Kidney tubule cell (primary cell): ENCODE data around the gene STX18.
"Not testable (repeated sequence)": the region's sequence is repeated elsewhere in the genome, so short reads cannot be mapped to it uniquely, and the experiment has no call there.

Source experiments
- DNase-seq: peaks from one replicate; pipeline ENCODE4 v3.0.0-alpha.2; 2018; ENCODE audit warnings: low spot score

Gene STX18

DNA sequence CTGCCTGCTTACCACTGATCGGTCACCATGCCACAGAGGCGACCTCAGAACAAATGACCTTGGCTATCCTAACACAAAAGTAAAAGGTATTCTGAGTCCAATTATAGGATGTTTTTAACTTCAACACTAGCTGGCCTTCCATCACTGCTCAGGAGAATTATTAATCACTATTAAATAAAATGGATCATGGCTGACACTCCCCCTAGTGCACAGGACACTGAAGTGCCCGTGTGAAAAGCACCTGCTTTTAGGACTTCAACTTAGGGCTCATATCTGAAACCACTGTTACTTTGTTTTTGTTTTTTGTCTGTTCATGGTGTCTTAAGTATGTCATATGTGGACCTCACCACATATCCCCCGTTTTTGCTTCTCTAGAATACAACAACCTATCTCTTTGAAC, 33.9 kb downstream of the STX18 start:
- peak; percentile 43 for DNase-seq

DNA sequence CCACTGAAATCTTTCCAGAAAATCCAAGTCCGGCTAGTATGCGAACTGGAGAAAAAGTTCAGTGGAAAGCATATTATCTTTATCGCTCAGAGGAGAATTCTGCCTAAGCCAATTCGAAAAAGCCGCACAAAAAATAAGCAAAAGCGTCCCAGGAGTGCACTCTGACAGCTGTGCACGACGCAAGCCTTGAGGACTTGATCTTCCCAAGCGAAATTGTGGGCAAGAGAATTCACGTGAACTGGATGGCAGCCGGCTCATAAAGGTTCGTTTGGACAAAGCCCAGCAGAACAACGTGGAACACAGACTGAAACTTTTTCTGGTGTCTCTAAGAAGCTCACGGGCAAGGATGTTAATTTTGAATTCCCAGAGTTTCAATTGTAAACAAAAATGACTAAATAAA, 34.4 kb downstream of the STX18 start:
- DNase-seq, result no peak

DNA sequence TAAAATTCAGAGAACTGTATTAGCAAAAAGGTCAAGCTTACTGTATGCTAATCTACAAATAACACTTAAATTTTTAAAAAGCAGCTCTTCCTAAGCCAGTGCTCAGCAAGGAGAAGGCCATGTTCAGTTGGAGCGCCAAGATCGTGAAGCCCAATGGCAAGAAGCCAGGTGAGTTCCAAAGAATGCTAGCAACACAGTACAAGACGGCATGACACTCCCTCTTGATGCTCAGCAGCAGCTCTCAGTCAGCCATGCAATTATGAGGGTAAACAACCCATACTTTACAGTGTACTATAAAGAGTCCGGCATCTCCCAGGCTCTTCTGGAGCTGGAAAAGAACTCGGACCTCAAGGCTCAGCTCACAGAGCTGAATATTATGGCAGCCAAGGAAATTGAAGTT, 34.9 kb downstream of the STX18 start:
- no peak for DNase-seq

DNA sequence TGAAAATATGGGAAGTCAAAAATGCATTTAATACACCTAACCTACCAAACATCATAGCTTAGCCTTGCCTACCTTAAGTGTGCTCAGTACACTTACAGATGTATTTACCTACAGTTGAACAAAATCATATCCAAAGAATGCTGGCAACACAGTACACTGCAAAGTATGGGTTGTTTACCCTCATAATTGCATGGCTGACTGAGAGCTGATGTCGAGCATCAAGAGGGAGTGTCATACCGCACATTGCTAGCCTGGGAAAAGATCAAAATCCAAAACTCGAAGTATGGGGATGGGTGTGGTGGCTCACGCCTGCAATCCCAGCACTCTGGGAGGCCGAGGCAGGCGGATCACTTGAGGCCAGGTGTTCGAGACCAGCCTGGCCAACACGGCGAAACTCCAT, 36.6 kb downstream of the STX18 start:
- not testable (repeated sequence) for DNase-seq

DNA sequence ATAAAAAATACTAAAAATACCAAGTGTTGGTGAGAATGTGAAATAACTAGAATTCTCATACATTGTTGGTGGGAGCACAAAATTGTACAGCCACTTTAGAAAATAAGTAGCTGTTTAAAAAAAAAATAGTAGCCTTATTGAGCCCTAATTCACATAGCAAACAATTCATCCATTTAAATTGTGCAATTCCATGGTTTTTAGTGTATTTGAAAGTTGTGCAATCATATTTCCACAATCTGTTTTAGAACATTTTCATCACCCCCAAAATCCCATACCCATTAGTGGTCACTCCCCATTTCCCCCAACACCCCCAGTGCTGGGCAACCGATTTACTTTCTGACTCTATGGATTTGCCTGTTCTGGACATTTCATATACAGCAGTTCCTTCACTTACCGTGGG, 37.1 kb downstream of the STX18 start:
- DNase-seq, result no peak

DNA sequence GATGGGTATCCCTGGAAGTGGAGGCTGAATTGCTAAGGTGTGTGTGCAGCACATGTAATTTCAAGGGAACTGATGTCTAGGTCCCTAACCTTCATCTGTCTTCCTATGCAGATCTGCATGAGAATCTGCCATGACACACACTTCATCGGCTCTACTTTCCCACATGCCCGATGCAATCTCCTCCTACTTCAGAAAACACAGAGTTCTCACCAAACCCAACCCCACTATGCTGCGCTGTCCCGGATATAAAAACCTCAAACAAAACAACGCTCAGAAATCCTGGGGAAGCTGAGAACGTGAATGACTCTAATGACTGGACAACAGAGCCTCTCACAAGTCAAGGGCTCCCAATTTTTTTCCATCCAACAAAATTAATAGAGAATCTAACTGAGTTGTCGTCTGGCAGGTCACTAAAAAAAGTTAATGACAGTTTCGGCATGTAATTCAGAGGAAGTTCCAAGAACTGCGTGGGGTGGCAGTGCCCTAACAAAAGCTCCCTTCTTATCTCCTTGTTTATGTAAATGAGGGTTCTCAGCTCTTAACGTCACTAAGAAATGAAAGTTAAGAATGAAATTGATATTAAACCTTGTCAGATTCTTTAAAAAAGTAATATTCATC, 39.0 kb downstream of the STX18 start:
- no peak for DNase-seq

DNA sequence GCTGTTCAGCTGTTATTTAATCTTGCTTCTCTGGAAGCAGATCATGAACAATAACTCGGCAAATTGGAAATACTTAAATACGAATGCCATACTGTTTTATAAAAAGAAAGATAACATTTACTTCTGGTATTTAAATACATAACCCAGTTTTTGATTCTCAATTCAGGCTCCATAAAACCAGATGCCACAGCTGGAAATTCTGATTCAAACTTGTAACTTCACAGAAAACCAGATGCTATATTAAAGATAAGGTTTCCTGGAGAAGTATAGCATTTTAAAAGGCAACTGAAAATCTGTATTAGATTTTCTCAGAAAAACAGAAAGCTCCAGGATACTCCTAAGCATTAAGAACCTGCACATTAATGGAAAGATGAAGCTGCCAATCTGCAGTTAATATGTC, 40.2 kb downstream of the STX18 start:
- DNase-seq, result no peak

DNA sequence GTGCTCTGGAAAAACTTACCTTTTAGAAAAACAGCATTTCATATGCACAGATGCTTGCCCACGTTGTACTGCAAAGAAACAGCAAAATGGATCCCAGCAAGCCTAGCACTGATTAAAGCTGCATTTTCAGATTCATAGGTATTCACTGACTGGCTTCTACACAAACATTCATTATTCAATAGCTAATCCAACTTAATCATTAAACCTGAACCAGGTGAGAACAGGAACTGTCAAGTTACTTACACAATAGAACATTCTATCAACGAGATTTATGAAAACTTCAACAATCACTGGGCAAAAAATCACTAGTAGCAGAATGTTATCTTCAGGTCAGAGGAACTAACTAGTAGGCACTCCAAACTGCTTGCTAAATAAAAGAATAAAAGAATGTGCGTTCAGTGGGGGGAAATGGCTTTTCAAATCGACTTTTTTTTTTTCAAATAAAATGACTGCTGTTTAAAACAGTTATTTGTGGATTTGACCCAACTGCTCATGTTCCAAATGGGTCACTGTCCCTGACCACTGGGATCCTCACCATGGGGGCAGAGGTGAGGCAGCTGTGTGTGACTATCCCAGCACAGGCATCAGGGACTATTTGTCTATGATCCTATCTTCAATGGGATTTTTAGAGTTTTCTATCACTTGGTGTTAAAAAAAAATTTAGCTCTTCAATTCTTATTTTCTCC, 42.3 kb downstream of the STX18 start:
- DNase-seq, result peak; percentile 62

DNA sequence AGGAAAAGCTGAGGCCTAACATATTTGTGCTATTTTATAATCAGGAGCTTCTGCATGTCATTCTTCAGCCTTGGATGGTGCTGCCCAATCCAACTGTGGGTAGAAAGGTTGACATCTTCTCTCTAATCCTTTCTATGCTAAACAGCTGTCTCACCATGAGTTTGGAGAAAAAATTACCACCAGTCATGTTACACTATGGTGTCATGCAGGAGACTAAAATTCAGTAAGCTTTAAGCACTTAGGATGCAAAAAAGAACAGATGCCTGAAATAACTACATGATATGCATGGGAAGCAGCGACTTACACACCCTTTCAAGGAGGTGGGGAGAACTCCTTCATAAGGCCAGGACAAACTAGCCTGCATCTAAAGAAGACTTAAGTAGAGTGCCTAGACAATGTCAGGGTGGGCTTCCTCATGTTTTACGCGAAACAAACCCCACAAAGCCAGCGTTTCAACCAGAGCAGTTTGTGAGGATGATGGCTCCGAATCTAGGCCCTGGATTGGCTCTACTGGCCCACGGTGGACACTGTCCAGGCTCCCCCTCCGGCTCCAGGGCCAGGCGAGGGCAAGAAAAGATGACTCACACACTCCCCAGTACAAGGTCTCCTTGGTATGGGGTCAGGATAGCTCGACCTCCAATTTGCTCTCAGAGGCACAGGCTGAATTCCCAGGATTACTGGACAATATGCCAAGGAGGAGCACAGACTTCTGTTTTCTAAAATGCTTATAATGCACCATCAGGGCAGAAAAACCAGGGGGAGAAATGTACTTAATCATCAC, 45.1 kb downstream of the STX18 start:
- DNase-seq, result no peak

DNA sequence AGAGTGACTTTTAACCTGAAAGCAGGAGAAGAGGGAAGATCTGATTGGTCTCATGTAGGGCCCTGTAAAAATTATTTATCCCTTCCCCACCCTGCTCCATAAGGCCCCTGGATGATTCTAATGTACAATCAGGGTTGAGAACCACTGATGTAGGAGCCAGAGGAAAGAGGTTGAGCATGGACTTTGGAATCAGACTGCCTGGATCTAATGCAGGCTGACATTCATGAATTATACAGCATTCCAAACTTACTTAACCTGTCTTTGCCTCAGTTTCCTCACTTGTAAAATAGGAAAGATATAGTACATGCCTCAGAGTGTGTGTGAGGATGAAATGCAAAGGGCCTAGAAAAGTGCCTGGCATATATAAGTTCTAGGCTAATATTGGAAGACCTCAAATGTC, 47.0 kb downstream of the STX18 start:
- no peak for DNase-seq

DNA sequence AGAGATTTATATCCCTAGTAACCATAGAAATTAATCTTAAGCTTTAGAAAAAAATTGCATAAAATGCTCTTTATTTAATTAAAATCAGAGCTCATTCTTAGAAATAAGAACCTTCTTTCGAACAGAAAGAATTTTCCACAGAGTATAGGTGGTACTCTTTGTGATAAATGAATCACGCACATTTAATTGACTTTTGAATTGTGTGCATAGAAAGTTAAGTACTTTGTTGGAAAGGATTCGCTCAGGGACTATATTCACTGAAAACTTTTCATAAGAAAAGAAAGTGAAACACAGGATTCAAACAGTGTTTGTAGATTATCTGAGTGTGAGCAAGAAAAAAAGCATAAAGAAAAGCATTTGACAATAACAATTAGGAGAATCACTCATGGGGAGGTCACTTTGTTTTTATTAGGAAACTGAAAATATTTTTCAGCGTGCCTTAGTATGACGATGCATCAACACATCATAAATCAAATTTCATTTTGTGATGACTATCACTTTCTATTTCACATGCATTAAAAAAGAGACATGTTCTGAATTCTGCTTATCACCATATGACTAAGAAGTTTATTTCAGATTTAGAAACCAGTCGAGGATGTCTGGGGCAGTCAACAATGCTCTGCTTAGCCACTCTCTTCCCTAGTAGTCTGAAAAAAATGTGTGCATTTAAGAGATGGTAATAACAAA, 49.5 kb downstream of the STX18 start:
- DNase-seq, result no peak

DNA sequence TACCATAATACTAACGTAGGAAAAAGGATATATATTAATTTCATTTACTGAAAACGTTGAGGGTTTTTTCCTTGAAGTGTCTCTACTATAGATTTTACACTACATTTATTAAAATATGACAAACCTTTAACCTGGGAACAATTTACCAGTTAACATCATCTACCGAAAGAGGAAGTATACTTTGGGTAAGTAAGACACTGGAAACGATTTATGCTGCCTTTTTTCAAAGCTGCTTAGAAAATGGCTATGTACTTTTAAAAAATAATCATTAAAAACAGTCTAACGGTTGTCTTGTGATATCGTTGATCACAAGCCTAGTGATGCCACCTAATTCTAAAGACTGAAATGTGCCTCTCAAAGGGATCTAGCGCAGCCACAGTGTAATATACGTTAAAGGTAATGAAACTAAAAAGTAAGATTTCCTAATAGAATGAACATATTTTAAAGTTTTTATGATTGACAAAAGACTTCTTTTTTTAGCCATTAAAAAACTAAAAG, 50.4 kb downstream of the STX18 start:
- DNase-seq, result no peak

DNA sequence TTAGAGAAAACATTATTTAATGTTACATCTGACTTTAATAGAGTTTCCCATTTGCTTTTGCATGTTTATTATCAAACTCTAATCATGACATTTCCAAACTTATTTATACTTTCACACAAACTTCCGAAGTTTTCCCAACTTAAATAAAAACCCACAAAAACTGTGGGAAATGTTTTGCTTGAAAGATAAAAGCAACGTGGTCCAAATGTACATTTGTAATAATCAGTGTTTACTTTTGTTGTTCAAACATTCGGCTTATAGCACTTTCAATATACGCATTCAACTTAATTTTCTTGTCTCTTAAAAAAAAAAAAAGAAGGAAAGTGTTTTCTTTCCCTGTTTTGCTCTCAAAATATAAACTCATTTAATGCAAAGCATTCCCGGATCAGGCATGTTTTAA, 51.0 kb downstream of the STX18 start:
- no peak for DNase-seq

DNA sequence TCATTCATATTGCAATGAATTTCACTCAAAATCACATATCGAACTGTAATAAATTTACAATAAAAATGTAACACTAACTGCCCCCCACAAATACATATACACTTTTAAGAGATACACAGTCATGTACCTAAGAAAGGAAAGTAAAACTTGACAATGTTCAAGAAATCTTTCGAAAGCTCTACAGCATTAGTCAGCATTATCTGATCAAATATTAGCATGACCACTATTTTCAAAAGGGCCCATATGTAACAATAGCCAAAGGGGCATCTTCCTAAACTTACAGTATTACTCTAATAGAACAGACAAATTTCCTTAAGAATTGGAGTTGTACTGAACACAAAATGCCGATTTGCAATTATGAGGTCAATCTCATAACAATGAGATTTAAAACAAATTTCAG, 51.8 kb downstream of the STX18 start:
- DNase-seq, result no peak

DNA sequence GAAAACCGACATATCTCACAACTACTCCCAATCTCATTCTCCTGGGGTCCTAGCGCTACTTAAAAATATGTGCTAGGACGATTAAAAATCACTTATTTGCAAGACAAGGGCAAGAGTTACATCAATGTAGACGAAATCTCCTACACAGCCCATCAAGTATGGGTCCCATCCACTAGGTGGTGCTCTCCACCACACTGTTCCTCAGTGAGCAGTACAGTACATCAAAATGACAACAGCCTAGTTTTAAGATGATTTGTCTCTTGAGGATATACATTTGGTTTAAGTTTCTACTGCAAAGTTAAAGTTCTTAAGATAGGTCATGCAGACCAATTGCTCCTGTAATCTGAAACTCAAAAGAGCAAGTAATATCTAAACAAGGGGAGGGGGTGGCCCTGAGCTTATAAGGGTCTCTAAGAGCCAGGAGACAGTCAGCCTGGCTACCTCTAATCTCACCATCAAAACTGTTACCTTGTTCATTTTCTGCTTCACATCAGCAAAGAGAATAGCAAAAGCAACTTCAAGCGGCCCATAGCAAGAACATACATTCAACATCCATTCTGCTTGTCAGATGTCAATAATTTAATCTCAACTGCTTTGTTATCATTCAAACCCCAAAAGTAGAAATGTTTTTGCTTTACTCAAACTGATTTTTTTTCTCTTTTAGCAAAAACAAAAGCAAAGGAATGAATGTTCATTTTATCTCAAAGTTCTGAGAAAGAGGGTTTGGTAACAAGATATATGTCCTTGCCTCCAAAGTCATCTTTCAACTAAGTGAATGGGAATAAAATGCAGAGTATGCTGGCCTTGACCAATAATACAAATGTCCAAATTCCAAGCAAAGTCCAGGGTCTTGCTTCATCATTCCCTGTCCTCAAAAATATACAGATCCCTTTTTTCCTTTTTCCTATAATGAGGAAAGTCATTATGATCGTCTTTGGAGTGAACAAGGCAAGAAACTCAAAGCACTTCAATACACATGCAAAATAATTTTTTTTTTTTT, 53.1 kb downstream of the STX18 start:
- DNase-seq, result peak; percentile 72

DNA sequence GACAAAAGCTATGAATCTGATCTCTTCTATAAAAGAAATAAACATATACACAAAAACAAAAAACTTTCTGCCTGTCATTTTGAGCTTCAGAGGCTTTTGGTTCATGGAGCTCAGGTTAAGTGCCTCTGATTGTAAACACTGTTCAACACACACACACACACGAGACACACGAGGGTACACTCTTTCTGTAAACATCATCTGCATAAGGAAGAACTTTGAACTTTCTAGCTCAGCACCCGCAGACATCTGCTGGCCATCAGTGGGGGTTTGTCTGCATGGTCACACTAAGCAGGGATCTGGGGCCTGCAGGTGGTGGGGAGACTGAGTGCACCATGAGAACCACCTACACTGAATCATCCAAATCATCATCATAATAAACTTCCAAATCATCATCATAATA, 54.9 kb downstream of the STX18 start:
- no peak for DNase-seq

DNA sequence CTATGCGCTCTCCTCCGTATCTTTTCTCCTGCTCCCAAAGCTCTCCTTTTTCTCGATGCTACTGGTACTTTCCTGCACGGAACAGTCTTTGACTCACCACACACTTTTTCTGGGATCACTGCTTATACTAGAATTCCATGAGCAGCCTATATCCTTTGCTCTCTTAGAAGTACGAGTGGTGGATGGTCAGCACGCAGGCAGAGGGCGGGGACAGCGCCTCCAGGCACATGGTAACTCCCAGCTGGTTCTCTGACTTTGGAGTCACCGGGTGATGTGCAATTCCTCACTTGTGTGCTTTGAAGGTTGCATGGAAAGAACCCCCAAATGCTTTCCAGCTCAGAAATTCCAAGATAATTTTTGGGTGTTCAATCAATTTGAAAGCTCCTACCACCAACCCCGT, 56.0 kb downstream of the STX18 start:
- DNase-seq, result no peak

DNA sequence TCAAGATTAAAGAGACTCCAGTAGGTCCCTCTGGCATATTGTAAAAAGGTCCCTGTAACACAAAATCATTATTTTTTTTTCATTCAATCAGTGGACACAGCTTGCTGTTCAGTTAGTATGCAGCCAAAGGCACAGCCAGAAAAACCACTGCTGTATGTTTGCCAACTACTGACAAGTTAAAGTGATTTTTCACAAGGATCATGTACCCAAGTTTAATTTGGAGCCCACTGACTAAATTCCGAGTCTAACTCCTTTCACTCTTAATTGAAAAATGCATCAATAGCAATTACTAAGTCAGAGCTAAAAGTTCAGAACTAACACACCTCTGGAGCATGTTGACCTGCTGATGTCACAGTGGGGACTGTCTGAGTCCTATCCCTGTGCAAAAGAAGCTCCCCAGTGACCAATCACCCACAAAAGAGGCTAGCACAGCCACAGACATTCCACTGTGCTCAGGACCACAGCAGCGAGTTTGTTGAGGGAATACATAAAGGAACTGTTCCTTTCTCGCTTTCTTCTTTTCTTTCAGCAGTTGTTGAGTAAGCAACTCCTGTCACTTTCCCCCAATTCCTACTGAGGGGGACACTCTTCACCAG, 60.4 kb downstream of the STX18 start:
- peak; percentile 36 for DNase-seq

DNA sequence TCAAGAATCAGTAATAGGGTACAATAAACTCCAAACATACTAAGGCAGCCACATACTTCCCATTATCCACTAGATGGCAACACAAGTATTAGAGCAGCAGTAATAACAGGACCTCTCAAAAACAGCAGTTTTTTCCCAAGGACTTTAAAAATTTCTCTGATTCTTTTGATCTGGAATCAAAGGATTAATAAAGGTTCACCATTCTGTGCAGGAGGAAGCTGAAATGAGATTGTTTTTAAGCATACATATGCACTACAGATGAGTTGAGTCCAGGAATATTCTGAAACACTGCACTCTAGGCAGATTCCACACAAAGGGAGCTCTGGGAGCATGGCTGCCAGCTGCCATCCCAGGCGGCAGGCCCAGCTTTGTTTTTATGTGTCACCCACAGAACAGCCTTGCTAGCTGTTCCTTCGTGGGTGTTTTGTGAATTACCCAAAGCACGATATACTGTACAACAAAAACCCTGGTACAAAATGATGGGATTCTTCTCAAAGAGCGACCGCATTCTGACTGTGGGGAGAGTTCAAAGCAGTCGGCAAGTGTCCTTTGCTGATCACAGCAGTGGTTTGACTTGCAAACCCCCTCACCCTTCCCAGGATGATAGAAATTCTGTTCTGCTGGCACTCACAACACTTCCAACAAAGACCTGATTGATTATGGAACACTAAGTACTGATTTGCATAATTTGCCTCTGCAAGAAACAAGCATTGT, 61.0 kb downstream of the STX18 start:
- no peak for DNase-seq

DNA sequence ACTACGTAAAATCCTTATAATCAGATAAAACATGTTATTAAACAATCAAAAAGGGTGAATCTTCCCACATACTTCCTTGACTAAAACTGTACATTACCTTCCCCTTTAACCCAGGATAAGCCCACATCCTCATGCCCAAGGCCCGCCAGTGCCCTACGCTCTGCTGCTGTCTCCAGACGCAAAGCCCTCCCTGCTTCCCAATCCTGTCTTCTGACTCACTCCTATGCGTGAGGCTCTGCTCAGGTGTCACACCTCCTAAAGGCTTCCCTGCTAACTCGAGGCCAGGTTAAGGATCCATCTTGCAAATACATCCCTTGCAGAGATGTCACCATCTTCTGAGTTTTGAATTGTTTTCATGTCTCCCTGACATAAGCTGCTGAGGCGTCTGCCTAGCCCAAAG, 61.6 kb downstream of the STX18 start:
- DNase-seq, result peak; percentile 76
